Measurements from ENCODE around the gene ZNF436.

The ZNF436 gene

DNA sequence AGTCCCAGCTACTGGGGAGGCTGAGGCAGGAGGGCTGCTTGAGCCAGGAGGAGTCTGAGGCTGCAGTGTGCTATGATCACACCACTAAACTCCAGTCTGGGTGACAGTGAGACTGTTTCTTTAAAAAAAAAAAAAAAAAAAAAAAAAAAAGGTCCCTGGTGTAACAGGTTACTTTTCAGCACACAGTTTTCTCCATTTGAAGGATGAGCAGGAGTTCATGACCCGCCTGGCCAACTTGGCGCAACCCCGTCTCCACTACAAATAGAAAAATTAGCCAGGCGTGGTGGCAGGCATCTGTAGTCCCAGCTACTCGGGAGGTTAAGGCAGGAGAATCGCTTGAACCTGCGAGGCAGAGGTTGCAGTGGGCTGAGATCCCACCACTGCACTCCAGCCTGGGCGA is 37.9 kb downstream of the ZNF436 start:
- no peak overlapping the region for H3K4me3 ChIP-seq (ENCODE audit: insufficient read depth in 1 of 2, low read depth in 1 of 2, low read length in 2 of 2)
- H2BK12ac ChIP-seq (ENCODE audit: low read length in 2 of 2) = no peak overlapping the region
- H2AK5ac ChIP-seq (ENCODE audit: low read length, severe bottlenecking) = no peak overlapping the region
- H3K9me3 ChIP-seq (ENCODE audit: control insufficient read depth, low read length) = no peaks in the 10 kb centered on the region
- no peaks in the 10 kb centered on the region for H3K27me3 ChIP-seq (ENCODE audit: control insufficient read depth in 1 of 2, insufficient read depth in 1 of 2, low read length in 2 of 2)
- no peak overlapping the region for H2BK120ac ChIP-seq (ENCODE audit: low read depth, low read length)
- no peak overlapping the region for H2AFZ ChIP-seq (ENCODE audit: low read depth, low read length)
- H3K4me2 ChIP-seq (ENCODE audit: low read length, poor library complexity, severe bottlenecking) = no peak overlapping the region
- peaks cover 59 to 88% of the 10 kb centered on the region in 2 experiments for H3K36me3 ChIP-seq (ENCODE audit: control insufficient read depth in 1 of 2, insufficient read depth in 2 of 2, low read depth in 1 of 2, low read length in 2 of 2)
- no peak overlapping the region for H3K14ac ChIP-seq (ENCODE audit: low read length in 2 of 2)
- peaks cover 4% of the 10 kb centered on the region for H3K4me1 ChIP-seq (ENCODE audit: control insufficient read depth, insufficient read depth, low read depth, low read length)
- no peak for DNase-seq
- H3K79me1 ChIP-seq (replicated peaks; ENCODE audit: low read length, poor library complexity, severe bottlenecking) = peaks cover 4% of the 10 kb centered on the region
- H2BK15ac ChIP-seq (ENCODE audit: low read depth, poor library complexity, severe bottlenecking) = no peak overlapping the region
- H4K91ac ChIP-seq (ENCODE audit: low read length) = no peak overlapping the region
- peak overlapping the region; percentile 49 for H4K8ac ChIP-seq (ENCODE audit: low read length)
- no peak overlapping the region for H3K9ac ChIP-seq (ENCODE audit: low read length)
- no peak overlapping the region for H3K4ac ChIP-seq (ENCODE audit: low read depth in 1 of 2, low read length in 2 of 2)
- H3K23ac ChIP-seq (ENCODE audit: low read length in 2 of 2) = no peak overlapping the region
- no peak overlapping the region for H3K27ac ChIP-seq (ENCODE audit: low read length, poor library complexity, severe bottlenecking)
- no peak overlapping the region for H3K18ac ChIP-seq (ENCODE audit: low read depth in 1 of 2, low read length in 2 of 2)
- WGBS = 95% methylated on average over 8 of the region's 8 CpGs
- H2BK5ac ChIP-seq (ENCODE audit: low read depth, low read length, poor library complexity, severe bottlenecking) = no peak overlapping the region

DNA sequence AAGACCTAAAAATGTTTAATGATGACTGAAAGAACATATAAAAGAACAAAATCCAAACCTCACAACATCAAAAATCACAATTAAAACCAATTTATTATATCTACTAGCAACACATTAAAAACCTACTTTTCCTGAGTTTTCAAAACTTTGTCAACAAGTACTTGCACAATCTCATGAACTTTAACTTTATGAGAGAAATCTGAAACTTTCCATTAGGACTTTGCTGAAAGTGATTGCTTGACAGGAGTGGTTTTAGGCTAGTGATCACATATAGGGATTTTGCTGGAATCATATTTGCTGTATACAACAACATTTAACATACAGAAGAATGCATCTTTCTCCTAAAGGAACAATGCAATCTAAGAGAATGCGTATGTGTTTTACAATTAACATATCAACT is 38.8 kb downstream of the ZNF436 start:
- Histone ChIP-seq H3K79me1 (replicated peaks; ENCODE audit: low read length, poor library complexity, severe bottlenecking) (peaks cover 4% of the 10 kb centered on the region), H2BK12ac (ENCODE audit: low read length in 2 of 2) (no peak overlapping the region), H2BK15ac (ENCODE audit: low read depth, poor library complexity, severe bottlenecking) (no peak overlapping the region), H3K9me3 (ENCODE audit: control insufficient read depth, low read length) (no peaks in the 10 kb centered on the region), H4K91ac (ENCODE audit: low read length) (no peak overlapping the region), H2BK120ac (ENCODE audit: low read depth, low read length) (no peak overlapping the region), H3K27ac (ENCODE audit: low read length, poor library complexity, severe bottlenecking) (no peak overlapping the region), H3K4me1 (ENCODE audit: control insufficient read depth, insufficient read depth, low read depth, low read length) (peaks cover 4% of the 10 kb centered on the region), H3K4me3 (ENCODE audit: insufficient read depth in 1 of 2, low read depth in 1 of 2, low read length in 2 of 2) (no peak overlapping the region), H3K14ac (ENCODE audit: low read length in 2 of 2) (no peak overlapping the region), H4K8ac (ENCODE audit: low read length) (no peak overlapping the region), H2AK5ac (ENCODE audit: low read length, severe bottlenecking) (no peak overlapping the region), H3K36me3 (ENCODE audit: control insufficient read depth in 1 of 2, insufficient read depth in 2 of 2, low read depth in 1 of 2, low read length in 2 of 2) (peaks cover 57 to 94% of the 10 kb centered on the region in 2 experiments), H3K18ac (ENCODE audit: low read depth in 1 of 2, low read length in 2 of 2) (no peak overlapping the region), H2AFZ (ENCODE audit: low read depth, low read length) (no peak overlapping the region), H3K4me2 (ENCODE audit: low read length, poor library complexity, severe bottlenecking) (no peak overlapping the region), H3K27me3 (ENCODE audit: control insufficient read depth in 1 of 2, insufficient read depth in 1 of 2, low read length in 2 of 2) (no peaks in the 10 kb centered on the region), H3K9ac (ENCODE audit: low read length) (no peak overlapping the region), H3K4ac (ENCODE audit: low read depth in 1 of 2, low read length in 2 of 2) (no peak overlapping the region), H2BK5ac (ENCODE audit: low read depth, low read length, poor library complexity, severe bottlenecking) (no peak overlapping the region), H3K23ac (ENCODE audit: low read length in 2 of 2) (no peak overlapping the region)
- DNase-seq = no peak
- 100% methylated on average over 1 of the region's 1 CpG for WGBS

GRCh38 chr1:23325393-23325792 is 44.2 kb downstream of the ZNF436 start:
- Histone ChIP-seq H2BK120ac (ENCODE audit: low read depth, low read length) (no peak overlapping the region), H2AK5ac (ENCODE audit: low read length, severe bottlenecking) (no peak overlapping the region), H3K18ac (ENCODE audit: low read depth in 1 of 2, low read length in 2 of 2) (no peak overlapping the region), H4K91ac (ENCODE audit: low read length) (no peak overlapping the region), H3K23ac (ENCODE audit: low read length in 2 of 2) (no peak overlapping the region), H3K4ac (ENCODE audit: low read depth in 1 of 2, low read length in 2 of 2) (no peak overlapping the region), H2BK12ac (ENCODE audit: low read length in 2 of 2) (no peak overlapping the region), H3K27me3 (ENCODE audit: control insufficient read depth in 1 of 2, insufficient read depth in 1 of 2, low read length in 2 of 2) (no peaks in the 10 kb centered on the region), H3K79me1 (replicated peaks; ENCODE audit: low read length, poor library complexity, severe bottlenecking) (peaks cover 4% of the 10 kb centered on the region), H3K27ac (ENCODE audit: low read length, poor library complexity, severe bottlenecking) (no peak overlapping the region), H3K36me3 (ENCODE audit: control insufficient read depth in 1 of 2, insufficient read depth in 2 of 2, low read depth in 1 of 2, low read length in 2 of 2) (peaks cover 34 to 85% of the 10 kb centered on the region in 2 experiments), H3K9me3 (ENCODE audit: control insufficient read depth, low read length) (no peaks in the 10 kb centered on the region), H4K8ac (ENCODE audit: low read length) (no peak overlapping the region), H3K14ac (ENCODE audit: low read length in 2 of 2) (no peak overlapping the region), H2AFZ (ENCODE audit: low read depth, low read length) (no peak overlapping the region), H3K9ac (ENCODE audit: low read length) (no peak overlapping the region), H3K4me2 (ENCODE audit: low read length, poor library complexity, severe bottlenecking) (no peak overlapping the region), H2BK15ac (ENCODE audit: low read depth, poor library complexity, severe bottlenecking) (no peak overlapping the region), H3K4me3 (ENCODE audit: insufficient read depth in 1 of 2, low read depth in 1 of 2, low read length in 2 of 2) (no peak overlapping the region), H2BK5ac (ENCODE audit: low read depth, low read length, poor library complexity, severe bottlenecking) (no peak overlapping the region), H3K4me1 (ENCODE audit: control insufficient read depth, insufficient read depth, low read depth, low read length) (peaks cover 2% of the 10 kb centered on the region)
- 99% methylated on average over 2 of the region's 2 CpGs for WGBS
- no peak for DNase-seq

DNA sequence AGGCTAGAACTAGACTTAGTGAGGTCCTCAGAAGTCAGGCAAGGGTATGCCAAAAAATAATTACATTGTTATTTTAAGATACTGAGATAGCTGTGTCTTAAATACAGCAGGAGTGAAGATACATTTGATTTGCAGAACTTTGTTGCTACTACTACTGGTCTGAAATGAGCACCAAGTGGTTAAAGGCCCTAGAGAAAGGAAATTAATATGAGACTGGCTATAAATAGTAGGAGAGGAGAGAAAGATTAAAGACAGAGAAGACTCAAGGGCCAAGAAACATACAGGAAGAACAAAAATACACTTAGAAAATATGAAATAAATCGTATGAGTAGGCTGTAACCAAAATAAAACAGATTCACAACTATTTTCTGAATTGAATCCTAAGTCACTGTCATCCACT is 46.9 kb downstream of the ZNF436 start:
- no peak overlapping the region for H2AFZ ChIP-seq (ENCODE audit: low read depth, low read length)
- no peak for DNase-seq
- H2BK15ac ChIP-seq (ENCODE audit: low read depth, poor library complexity, severe bottlenecking) = no peak overlapping the region
- WGBS = 90% methylated on average over 1 of the region's 1 CpG
- H3K79me1 ChIP-seq (replicated peaks; ENCODE audit: low read length, poor library complexity, severe bottlenecking) = peaks cover 5% of the 10 kb centered on the region
- no peak overlapping the region for H2AK5ac ChIP-seq (ENCODE audit: low read length, severe bottlenecking)
- no peak overlapping the region for H3K18ac ChIP-seq (ENCODE audit: low read depth in 1 of 2, low read length in 2 of 2)
- no peak overlapping the region for H3K4me3 ChIP-seq (ENCODE audit: insufficient read depth in 1 of 2, low read depth in 1 of 2, low read length in 2 of 2)
- H3K9ac ChIP-seq (ENCODE audit: low read length) = no peak overlapping the region
- no peak overlapping the region for H3K14ac ChIP-seq (ENCODE audit: low read length in 2 of 2)
- H3K27me3 ChIP-seq (ENCODE audit: control insufficient read depth in 1 of 2, insufficient read depth in 1 of 2, low read length in 2 of 2) = no peaks in the 10 kb centered on the region
- H3K27ac ChIP-seq (ENCODE audit: low read length, poor library complexity, severe bottlenecking) = no peak overlapping the region
- no peak overlapping the region for H2BK5ac ChIP-seq (ENCODE audit: low read depth, low read length, poor library complexity, severe bottlenecking)
- no peaks in the 10 kb centered on the region for H3K9me3 ChIP-seq (ENCODE audit: control insufficient read depth, low read length)
- H3K4me2 ChIP-seq (ENCODE audit: low read length, poor library complexity, severe bottlenecking) = no peak overlapping the region
- no peak overlapping the region for H3K23ac ChIP-seq (ENCODE audit: low read length in 2 of 2)
- H3K36me3 ChIP-seq (ENCODE audit: control insufficient read depth in 1 of 2, insufficient read depth in 2 of 2, low read depth in 1 of 2, low read length in 2 of 2) = peaks cover 16 to 84% of the 10 kb centered on the region in 2 experiments
- H3K4me1 ChIP-seq (ENCODE audit: control insufficient read depth, insufficient read depth, low read depth, low read length) = no peaks in the 10 kb centered on the region
- no peak overlapping the region for H4K8ac ChIP-seq (ENCODE audit: low read length)
- no peak overlapping the region for H4K91ac ChIP-seq (ENCODE audit: low read length)
- H2BK120ac ChIP-seq (ENCODE audit: low read depth, low read length) = no peak overlapping the region
- no peak overlapping the region for H3K4ac ChIP-seq (ENCODE audit: low read depth in 1 of 2, low read length in 2 of 2)
- no peak overlapping the region for H2BK12ac ChIP-seq (ENCODE audit: low read length in 2 of 2)
